Neural progenitor cell (in vitro differentiated cells): ENCODE results near the gene RNF175.

Source experiments
- CTCF ChIP-seq: fragments of 200-600 bp; sonication (generic); IDR thresholded peaks from 2 replicates; pipeline ENCODE4 v1.5.1; 2017; ENCODE audit warnings: antibody characterized with exemption, mild to moderate bottlenecking
- EZH2 ChIP-seq: fragments of 200-600 bp; sonication (generic); IDR thresholded peaks from 2 replicates; pipeline ENCODE4 v1.6.1; 2017; ENCODE audit warnings: antibody characterized with exemption, mild to moderate bottlenecking, moderate library complexity
- EZH2phosphoT487 ChIP-seq: fragments of 200-600 bp; sonication (generic); IDR thresholded peaks from 2 replicates; pipeline ENCODE4 v1.6.1; 2017; ENCODE audit warnings: antibody characterized with exemption

GRCh38 chr4:153798420-153798819 is 38.6 kb upstream of the RNF175 start:
- TF ChIP-seq CTCF = no peak
- TF ChIP-seq EZH2phosphoT487 = no peak
- TF ChIP-seq EZH2 = no peak
